NCI-H128 (cell line): ENCODE results near the gene MPP1.

ENCODE experiments used
- DNase-seq: peaks from one replicate; lab custom pipeline; 2025; ENCODE audit not compliant: unreplicated experiment; lab: John Stamatoyannopoulos, UW

Gene MPP1

DNA sequence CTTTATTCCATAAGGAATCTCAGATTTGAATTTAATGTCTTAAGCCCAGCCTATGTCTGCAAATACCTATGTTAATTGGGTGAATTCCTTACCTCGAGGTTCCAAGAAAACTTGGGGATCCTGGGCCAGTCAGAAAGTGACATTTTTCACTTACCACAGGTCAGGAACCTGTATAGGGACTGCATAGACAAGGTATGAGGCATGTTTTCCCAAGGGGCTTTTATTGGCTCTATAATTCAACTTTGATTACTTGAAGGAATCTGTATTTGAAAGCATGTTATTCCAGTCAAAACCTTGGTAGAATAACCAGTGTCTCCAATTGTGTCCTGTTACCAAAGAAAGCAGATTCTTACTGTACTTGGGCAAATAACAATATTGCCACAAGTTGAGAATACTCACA, 8.5 kb upstream of the MPP1 start:
- DNase-seq: no peak

DNA sequence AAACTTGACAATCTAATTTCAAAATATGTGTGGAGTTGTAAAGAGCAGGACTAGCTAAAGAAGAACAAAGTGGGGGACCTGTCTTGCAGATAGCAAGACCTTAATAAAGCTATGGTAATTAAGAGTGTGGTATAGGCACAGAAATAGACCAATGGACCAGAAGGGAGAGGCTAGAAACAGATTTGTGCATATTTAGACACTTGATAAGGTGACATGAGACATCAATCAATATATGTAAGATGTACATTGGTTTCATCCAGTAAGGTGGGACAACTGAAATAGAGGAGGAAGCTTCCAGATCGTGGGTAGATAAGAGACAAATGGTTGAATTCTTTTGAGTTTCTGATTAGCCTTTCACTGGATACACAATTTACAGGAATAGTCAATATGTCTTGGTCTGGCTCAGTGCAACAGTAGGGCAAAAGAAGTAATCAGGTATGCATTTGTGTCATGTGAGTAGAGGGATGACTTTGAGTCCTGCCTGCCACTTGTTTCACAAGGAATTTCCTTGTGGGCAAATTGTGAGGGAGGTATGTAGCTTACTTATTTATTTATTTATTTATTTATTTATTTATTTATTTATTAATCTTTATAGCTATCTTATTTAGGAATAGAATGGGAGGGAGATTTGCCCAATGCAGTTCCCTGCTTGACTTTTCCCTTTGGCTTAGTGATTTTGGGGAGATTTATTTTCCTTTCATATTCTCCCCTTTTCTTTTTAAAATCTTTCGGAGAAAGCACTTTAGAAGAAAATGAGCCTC, 7.2 kb upstream of the MPP1 start:
- no peak for DNase-seq

DNA sequence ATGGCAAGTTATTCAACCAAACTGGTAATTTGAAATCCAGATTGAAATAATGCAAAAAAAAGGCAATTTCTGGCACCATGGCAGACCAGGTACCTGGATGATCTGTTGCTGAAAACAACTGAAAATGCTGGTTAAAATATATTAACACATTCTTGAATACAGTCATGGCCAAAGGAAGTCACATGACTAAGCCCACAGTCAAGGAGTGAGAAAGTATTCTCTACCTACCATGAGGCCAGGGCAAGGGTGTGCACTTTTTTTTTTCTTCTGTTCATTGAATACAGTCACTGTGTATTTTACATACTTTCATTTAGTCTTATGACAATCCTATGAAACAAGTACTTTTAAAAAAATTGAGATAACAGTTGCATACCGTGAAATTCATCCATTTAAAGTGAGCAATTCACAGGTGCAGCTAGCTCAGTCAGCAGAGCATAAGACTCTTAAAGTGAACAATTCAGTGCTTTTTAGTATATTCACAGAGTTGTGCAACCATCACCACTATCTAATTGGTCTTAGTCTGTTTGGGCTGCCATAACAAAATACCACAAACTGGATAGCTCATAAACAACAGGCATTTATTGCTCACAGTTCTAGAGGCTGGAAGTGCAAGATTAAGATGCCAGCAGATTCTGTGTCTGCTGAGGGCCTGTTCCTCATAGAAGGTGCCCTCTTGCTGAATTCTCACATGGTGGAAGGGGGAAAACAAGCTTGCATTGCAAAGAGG, 4.8 kb upstream of the MPP1 start:
- DNase-seq: no peak

DNA sequence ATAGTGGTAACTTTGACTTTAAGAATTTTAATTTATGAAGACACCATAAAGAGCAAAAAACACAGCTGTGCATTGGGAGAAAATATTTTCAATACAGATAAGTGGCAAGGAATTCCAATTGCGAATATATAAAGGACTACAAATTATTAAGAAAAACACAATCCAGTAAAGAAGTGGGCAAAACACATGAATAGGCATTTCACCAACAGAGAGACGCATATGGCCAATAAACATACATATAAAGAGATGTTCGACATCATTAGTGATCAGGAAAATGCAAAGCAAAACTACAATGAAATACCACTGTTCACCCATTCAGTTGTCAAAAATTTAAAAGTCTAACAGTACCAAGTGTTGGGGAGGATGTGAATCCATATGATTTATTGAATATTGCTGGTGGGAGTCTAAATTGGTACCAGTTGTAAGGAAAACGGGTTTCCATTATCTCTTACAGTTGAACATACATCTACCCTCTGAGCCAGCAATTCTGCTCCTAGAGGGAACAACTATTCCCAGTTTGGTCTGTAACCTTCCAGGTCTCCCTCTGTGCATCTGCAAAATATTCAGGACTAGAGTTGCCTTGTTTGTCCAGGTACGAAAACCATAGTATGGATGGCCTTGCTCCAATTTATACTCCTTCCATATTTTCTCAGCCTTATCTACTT, 1.7 kb upstream of the MPP1 start:
- DNase-seq: no peak

DNA sequence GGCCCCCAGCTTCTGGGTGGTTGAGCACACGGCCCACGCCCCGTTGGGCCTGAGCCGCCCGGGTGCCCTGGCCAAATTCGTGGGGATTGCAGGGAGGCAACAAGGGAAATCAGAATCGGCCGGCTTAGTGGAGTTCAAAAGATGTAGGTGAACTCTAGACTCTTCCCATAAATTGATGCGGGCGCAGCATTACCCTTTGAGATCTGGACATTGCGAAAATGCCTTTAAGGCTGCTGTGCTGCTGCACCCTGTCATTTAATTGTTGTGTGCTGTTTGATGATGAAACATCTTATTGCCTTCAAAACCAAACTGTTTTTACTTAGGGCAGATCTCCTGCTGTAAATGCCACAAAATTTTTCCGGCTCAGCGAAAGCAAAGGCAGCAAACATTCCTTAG, 409 bp upstream of the MPP1 start:
- DNase-seq: no peak

DNA sequence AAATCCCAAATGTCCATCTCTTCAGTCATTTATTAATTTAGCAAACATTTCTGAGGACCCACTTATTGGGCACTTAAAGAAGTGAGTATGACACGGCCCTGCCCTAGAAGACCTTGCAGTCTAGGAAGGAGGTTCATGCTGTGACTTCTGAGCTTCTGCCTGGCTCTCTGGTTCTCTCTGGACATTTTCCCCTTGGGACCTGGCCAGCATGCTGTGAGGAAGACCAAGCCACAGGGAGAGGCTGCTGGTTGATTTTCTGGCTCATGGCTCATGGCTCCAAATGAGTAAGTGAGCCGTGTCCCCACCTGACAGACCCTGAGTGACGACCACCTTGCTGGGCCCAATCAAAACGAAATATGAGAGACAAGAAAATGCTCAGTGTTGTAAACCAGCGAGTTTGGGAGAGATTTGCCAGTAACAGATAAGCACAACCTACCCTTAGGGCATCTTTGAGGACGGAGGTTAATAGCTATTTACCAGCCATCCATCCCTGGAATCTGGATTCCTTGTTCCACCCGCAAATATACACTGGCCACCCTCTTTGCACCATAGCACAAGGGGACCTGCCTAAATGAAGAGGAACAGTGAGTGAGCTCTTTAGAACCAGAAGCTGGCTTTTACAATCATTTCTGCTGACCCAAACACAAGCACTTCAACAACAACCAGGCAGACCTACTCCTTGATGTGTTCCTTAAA, 876 bp downstream of the MPP1 start:
- no peak for DNase-seq

DNA sequence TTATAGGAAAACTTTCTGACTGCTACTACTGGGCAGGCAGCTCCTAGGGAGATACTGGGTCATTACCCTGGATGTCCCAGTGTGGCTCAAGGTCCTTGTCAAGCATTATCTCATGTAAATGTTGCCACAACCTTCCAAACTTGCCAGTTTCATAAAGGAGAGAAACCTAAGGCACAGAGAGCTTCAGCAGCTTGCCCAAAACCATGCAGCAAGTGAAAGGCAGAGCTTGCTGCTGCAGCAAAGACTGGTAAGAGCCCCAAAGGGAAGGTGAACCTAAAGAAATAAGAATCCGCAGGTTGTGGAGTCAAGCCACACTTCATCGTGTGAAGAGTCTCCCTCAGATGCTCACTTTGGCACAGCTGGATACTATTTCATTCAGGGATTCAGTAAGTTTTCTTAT, 2.3 kb downstream of the MPP1 start:
- DNase-seq: no peak

DNA sequence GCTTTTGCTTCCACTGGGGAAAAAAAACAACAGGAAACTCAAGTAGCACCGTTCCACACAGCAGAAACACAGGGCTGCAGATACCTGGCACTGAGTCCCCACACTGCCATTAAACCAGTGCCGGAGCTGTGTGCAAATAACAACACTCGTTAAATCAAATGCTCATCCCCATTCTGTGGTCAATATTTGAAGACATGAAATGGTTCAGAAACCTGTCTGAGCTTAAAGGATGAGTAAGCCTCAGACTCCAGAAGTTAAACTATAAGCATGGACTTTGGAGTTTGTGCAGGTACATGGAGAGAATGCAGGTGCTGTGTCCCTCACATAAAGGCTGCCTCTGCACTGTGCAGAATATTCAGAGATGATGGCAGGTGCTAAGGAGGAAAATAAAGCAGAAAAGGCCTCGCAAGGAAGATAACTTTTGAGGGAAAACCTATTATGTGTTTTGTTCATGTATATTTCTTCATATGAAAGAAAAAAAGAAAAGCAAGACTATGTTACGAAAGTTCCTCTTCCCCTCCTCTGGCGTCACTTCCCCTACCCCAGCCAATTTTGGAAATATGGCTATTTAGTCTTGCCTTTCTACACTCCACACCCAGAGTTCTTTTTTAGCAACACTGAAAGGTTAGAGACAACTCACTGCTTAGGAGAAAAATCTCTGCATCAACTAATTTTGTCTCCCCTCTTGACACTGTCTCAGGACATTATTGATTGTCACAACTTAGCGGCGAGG, 4.6 kb downstream of the MPP1 start:
- no peak for DNase-seq

DNA sequence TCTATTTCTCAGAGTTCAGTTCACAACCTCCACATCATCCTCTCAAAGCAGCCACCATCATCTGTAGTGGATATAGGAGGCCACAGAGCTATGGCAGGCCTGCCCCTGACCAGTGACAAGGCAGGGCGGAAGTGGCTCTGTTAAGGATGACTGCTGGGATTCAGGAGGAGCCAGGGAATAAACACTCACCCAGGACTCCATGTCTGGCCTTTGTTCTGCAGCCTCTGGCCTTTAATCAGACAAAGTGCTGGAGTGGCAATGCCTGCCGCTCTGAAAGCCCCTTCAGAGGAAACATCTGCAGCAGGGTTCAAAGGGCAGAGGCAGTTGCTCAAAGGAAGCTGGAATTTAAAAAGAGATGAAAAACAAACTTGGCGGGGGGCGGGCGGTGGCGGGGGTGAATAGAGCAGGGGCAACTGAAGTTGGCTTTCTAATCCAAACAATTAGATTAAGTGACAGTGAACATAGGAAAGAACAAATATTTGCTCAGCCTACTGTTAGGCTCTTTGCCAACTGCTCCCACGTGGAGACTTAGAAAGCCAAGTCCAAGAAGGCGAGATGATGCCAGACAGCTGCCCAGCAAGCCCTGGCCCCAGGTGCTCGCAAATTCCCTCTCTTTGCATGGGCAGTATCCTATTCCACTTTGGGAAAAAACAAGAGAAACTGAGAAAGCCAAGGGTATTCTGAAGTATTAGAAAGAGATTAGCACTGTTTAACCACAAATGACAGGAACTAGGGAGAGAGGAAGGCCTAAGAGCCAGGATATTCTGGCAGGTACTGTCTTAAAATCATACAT, 5.5 kb downstream of the MPP1 start:
- DNase-seq: peak; percentile 68

DNA sequence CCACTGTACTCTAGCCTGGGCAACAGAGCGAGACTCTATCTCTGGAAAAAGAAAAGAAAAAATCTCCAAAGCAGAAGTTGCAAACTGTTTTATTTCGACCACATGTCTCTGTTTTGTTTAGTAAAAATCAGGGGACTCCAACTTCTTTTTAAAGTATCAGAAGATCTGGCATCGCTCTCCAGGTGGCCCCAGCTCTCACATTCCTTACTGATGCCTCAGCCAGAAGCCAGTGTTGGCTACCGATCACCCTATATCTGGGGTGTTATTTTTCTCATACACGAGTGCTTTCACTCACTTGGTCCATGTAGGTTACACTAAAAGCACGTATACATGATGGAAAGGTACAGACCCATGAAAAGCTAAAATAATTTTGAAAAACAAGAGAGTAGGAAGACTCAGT, 8.3 kb downstream of the MPP1 start:
- DNase-seq: no peak

DNA sequence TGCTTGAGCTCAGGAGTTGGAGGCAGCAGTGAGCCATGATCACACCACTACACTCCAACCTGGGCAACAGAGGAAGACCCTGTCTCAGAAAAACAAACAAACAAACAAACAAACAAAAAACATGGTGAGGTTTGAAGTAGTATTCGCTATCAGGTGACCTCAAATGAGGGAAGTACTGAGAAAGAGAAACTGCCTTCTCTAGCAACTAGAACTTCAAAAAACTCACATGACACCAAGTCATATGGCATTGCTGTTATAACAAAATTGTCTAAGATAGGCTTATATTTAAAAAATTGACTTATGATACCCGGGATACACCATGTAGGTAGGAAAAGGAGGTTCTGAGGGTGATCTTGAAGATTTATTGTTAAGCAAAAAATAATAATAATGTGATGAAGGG, 10.3 kb downstream of the MPP1 start:
- DNase-seq: no peak

DNA sequence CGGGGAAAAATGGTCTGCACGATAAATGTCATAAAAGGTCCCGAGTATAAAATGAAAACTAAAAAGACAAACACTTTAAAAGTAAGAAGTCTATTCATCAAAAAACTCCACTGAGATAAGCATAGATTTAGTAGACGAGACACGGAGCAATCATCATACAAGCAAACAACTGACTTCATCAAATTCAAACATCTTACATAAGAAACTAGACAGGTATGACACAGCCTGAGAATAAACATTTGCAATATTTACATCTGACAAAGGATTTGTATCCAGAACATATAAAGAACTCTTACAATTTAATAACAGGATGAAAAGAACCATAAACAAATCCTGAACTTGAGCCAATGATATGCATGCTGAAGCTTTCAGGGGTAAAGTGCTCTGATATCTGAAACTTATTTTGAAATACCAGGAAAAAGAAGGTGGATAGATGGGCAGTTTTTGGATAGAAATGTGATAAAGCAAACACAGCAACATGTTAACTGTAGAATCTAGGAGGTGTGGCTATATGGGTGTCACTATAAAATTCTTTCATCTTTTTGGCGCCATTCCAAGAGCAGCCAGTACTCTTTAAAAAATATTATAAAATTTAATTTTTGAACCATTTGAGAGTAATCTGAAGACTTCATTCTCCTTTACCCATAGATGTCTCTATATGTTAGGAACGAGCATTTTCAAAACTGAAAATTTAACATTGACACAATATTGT, 12.0 kb downstream of the MPP1 start:
- no peak for DNase-seq

DNA sequence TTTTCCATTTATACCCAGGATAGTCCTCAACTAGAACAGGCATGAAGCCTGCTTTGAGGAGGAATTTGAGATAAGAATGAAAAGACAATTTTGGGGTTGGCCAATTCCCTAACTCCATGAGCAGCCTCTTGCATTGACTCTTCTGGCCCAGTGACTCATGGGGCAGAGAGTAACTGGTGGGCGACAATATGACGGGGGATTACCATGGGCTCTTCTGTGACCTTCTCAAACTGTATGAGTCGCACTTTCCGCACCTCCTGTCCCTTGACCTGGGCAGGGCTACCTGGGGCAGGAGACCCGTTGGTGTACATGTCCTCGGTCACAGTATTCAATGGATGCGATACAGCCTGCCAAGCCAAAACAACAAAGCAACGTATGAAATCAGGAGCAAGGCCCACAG, 13.3 kb downstream of the MPP1 start:
- no peak for DNase-seq

DNA sequence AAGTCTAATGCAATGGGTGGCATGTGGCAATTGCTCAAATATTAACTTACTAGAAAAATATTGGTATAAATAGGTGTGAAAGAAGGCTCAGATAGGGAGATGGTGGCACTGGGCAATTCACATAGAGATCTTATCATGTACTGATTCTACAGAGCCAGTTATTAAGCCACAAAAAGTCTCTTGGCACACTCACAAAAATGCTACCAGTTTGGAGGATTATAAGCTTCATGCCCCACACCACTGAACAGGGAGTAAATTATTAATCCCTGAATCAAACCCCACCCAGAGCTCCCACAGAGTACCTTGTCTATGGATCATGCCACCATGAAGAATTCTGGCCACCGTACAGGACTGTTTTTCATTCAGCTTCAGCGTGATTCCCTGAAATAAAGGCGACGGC, 13.8 kb downstream of the MPP1 start:
- DNase-seq: no peak

DNA sequence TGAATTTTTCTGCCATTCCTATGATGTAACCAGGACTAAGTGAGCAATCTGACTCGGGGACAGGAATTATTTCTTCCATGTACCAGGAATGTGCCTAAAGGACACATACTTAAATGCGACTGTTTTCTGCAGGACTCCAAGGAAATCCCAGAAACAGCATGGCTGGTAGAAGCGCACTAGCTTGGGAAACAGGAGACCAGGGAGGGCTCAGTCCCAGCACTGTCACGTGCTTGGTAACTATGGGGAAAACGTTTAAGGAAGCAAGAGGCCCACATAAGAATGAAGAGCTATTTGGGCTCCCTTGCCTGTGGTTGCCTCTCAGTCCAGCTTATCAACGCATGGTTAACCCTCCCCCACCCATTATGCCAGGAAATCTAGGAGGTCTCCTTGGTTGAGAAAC, 19.6 kb downstream of the MPP1 start:
- DNase-seq: no peak

DNA sequence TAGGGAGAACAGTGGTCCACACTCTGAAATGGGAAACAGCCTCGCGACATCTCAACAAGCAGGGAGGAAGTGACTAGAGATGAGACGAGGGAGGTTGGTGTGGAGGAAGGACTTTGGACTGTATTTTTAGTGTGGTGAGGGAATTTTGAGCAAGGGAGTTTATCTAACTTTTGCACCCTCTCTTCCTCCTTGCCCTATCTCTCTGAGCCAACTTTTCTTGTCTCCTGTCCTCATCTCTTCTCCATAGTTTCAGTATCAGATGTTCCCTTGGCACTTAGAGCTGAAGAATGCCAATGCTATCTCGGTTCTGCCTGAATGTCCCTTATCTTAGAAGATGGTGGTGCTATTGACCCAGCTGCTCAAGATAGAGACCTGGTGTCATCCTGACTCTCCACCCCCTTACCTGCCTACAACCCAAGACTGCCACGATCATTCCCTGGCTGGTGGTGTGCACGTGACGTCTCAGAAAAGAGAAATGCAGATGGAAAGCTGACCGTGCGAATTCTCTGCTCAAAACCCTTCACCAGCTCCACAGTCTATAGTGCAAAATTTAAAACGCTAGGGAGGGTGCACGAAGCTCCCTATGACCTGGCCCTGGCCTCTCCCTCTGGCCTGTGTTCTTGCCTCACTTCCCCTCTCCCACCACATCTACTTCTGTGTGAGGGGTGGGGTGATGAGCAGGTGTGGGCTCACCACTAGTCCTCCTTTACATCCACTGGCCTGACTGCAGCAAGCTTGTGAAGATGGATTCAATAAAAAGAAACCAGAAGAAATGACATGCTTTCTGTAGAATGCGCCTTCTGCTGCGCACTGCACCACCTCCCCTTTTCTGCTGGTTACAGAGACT, 20.9 kb downstream of the MPP1 start:
- DNase-seq: no peak

DNA sequence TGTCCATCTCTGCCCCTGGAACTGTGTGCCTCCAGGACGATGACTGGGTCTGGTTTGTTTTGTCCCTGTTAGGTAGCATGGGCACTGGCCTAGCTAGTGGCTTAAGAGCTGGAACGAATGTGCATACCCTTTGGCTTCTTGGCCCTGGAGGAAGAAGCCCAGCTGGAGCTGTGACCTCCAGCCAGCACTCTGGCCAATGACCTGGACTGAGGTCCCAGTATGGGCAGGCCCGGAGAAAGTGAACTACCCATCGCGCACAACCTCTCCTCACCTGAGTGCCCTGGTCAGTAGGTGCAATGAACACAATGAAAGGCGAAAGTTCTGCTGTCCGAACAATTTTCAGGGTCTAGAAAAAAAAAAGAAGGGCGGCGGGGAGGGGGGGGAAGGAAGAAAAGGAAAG, 24.3 kb downstream of the MPP1 start:
- no peak for DNase-seq

DNA sequence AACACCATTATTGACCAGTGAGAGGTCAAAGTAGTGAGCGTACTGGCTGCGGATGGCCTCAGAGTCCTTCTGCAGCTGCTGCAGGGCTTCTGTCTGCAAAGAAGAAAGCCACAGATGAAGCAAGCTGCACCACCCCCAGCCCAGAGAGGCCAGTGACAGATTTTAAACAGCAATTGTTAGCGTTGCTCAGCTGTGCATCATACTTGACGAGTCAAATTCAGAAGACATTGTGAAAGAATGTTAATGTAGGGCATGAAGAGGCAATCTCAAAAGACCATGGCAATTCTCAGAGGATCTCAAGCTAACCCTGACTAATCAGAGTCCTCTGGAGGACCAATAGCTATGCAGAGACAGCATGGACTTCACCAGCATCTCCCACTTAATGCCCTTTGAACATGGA, 26.0 kb downstream of the MPP1 start:
- DNase-seq: no peak

DNA sequence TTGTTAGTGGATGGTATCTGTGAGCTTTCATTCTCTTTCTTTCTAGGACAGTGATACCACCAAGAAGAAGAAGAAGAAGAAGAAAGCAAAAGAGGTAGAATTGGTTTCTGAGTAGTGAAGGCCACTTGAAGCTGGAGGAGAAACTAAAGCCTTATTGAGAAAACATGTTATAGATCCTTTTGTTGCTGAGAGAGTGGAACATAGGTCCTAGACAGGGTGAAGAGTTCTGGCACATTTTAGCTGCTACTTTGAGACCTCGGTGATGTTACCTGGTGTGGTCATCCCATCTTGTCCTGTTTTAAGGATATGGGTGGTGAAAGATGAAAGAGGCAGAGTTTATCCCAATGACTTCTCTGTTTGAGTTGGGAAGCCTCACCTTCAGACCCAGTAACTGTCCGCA, 28.5 kb downstream of the MPP1 start:
- DNase-seq: no peak
